OCI-LY3 (cell line): ENCODE results near the gene LAT.

ENCODE experiments used
- H2AFZ ChIP-seq: fragments of 200-600, 300-600 bp; shearing (Covaris generic); 2 replicates; pipeline ENCODE4 v1.6.0; 2014; ENCODE audit warnings: antibody characterized with exemption, low read depth, low read length
- H3K27ac ChIP-seq: fragments of 200-600, 300-600 bp; sonication (generic); 2 replicates; pipeline ENCODE4 v1.5.1; 2014; ENCODE audit warnings: mild to moderate bottlenecking, low read length, moderate library complexity, mixed read lengths
- H3K27me3 ChIP-seq: fragments of 200-600, 300-600 bp; sonication (generic); 2 replicates; pipeline ENCODE4 v1.6.1; 2014; ENCODE audit warnings: low read depth, low read length, mixed read lengths
- H3K36me3 ChIP-seq: fragments of 200-600, 300-600 bp; sonication (generic); replicated peaks from 2 replicates; pipeline ENCODE3; 2014; ENCODE audit warnings: low read depth, low read length, mixed read lengths
- H3K4me1 ChIP-seq: fragments of 300-600, 200-600 bp; sonication (generic); 2 replicates; pipeline ENCODE4 v1.6.1; 2014; ENCODE audit warnings: low read length, mixed read lengths
- H3K4me2 ChIP-seq: fragments of 200-600, 300-600 bp; sonication (generic); 2 replicates; pipeline ENCODE4 v1.6.1; 2014; ENCODE audit warnings: low read length, mixed read lengths
- H3K4me3 ChIP-seq: fragments of 300-600, 200-600 bp; sonication (generic); 2 replicates; pipeline ENCODE4 v1.5.1; 2014; ENCODE audit warnings: antibody characterized with exemption, mild to moderate bottlenecking, low read length, moderate library complexity
- H3K79me2 ChIP-seq: fragments of 300-600, 200-600 bp; shearing (Covaris generic); 2 replicates; pipeline ENCODE4 v1.6.1; 2014; ENCODE audit warnings: mild to moderate bottlenecking, low read length, mixed read lengths
- H3K9ac ChIP-seq: fragments of 300-600, 200-600 bp; shearing (Covaris generic); 2 replicates; pipeline ENCODE4 v1.6.0; 2014; ENCODE audit warnings: mild to moderate bottlenecking, low read length, moderate library complexity
- H3K9me3 ChIP-seq: fragments of 200-600, 300-600 bp; shearing (Covaris generic); 2 replicates; pipeline ENCODE4 v1.6.1; 2014; ENCODE audit warnings: low read length, mixed read lengths; ENCODE audit not compliant: insufficient read depth
- H4K20me1 ChIP-seq: fragments of 200-600, 300-600 bp; sonication (generic); 2 replicates; pipeline ENCODE4 v1.6.1; 2016; ENCODE audit warnings: low read length, mixed read lengths; ENCODE audit not compliant: insufficient read depth
- EZH2phosphoT487 ChIP-seq: fragments of 200-600 bp; shearing (Covaris generic); IDR thresholded peaks from 2 replicates; pipeline ENCODE4 v1.6.1; 2018; ENCODE audit warnings: antibody characterized with exemption, mixed run types, low read depth
- TF ChIP-seq, protein P1 (sequence below): fragments of 200-600, 300-600 bp; sonication (generic); IDR thresholded peaks from 2 replicates; pipeline ENCODE4 v1.5.1; 2014; ENCODE audit warnings: antibody characterized with exemption, low read length, low read depth

LAT gene

DNA sequence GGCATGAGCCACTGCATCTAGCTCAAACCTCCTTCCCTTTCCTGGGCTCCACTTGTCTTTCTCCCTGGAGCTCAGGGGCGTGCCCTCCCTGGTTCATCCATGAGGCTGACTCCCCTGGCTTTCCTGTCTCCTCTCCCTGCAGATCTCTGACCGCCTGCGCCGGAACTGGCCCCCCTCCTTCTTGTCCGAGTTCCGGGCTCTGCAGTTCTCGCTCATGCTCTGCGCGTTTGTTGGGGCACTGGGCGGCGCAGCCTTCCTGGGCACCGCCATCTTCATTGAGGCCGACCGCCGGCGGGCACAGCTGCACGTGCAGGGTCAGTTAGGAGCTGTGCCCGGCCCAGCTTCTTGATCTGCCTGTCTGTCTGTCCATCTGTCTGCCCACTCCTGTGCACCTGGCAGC is 1.2 kb upstream of the LAT start:
- Histone ChIP-seq H3K27ac (no peak overlapping the region), H3K4me3 (no peak overlapping the region)

DNA sequence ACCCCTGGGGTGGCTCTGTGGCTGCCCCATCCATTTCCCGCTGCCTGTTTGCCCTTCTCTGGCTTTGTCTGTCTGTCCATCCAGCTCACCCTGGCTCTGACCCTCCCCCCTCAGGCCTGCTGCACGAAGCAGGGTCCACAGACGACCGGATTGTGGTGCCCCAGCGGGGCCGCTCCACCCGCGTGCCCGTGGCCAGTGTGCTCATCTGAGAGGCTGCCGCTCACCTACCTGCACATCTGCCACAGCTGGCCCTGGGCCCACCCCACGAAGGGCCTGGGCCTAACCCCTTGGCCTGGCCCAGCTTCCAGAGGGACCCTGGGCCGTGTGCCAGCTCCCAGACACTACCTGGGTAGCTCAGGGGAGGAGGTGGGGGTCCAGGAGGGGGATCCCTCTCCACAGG is 761 bp upstream of the LAT start:
- H3K27me3 ChIP-seq, result no peaks in the 10 kb centered on the region
- TF ChIP-seq, protein P1, sequence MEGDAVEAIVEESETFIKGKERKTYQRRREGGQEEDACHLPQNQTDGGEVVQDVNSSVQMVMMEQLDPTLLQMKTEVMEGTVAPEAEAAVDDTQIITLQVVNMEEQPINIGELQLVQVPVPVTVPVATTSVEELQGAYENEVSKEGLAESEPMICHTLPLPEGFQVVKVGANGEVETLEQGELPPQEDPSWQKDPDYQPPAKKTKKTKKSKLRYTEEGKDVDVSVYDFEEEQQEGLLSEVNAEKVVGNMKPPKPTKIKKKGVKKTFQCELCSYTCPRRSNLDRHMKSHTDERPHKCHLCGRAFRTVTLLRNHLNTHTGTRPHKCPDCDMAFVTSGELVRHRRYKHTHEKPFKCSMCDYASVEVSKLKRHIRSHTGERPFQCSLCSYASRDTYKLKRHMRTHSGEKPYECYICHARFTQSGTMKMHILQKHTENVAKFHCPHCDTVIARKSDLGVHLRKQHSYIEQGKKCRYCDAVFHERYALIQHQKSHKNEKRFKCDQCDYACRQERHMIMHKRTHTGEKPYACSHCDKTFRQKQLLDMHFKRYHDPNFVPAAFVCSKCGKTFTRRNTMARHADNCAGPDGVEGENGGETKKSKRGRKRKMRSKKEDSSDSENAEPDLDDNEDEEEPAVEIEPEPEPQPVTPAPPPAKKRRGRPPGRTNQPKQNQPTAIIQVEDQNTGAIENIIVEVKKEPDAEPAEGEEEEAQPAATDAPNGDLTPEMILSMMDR, result no peak
- TF ChIP-seq EZH2phosphoT487, result no peak
- H3K9me3 ChIP-seq, result no peaks in the 10 kb centered on the region
- no peak overlapping the region for H2AFZ ChIP-seq
- H3K4me3 ChIP-seq, result no peak overlapping the region
- peaks cover 20% of the 10 kb centered on the region for H3K36me3 ChIP-seq
- no peak overlapping the region for H3K27ac ChIP-seq
- no peak overlapping the region for H3K9ac ChIP-seq
- no peaks in the 10 kb centered on the region for H3K4me1 ChIP-seq
- H3K4me2 ChIP-seq, result no peak overlapping the region
- no peaks in the 10 kb centered on the region for H4K20me1 ChIP-seq
- no peaks in the 10 kb centered on the region for H3K79me2 ChIP-seq

More for the DNA sequence above, 1.2 kb upstream of the LAT start:
- H2AFZ ChIP-seq, result no peak overlapping the region
- H3K79me2 ChIP-seq, result no peaks in the 10 kb centered on the region
- H3K27me3 ChIP-seq, result no peaks in the 10 kb centered on the region
- no peak overlapping the region for H3K4me2 ChIP-seq
- H4K20me1 ChIP-seq, result no peaks in the 10 kb centered on the region
- H3K9me3 ChIP-seq, result no peaks in the 10 kb centered on the region
- TF ChIP-seq, protein P1, result no peak
- no peak for TF ChIP-seq EZH2phosphoT487
- peaks cover 20% of the 10 kb centered on the region for H3K36me3 ChIP-seq
- no peak overlapping the region for H3K9ac ChIP-seq
- no peaks in the 10 kb centered on the region for H3K4me1 ChIP-seq

DNA sequence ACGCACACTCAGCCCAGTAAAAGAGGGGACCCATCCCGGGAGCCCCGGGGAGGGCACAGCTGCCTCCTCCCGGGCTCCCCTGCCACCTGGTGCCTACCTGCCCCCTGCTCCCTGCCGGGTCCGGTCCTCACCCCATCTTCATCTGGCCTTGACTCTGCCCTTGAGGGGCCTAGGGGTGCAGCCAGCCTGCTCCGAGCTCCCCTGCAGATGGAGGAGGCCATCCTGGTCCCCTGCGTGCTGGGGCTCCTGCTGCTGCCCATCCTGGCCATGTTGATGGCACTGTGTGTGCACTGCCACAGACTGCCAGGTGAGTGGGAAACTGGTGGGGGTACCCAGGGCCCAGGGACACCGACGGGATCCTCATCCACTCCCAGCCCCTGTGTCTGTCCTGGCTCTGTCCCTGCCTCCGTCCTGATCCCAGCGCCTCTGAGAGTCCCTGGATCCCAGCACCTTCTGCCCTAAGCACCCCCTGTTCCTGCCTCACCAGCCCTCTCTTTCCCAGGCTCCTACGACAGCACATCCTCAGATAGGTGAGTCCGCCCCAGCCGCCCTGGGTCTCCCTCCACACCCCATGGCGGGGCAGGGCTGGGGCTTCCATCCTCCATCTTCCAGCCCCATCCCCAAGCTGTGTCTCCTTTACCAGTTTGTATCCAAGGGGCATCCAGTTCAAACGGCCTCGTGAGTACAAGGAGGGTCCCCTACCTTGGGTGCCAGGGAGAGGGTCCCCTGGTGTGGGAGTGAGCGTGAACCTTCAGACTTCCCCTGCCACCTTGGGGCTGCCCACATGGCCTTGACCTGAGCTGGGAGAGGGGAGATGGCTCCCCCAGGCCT is 574 bp downstream of the LAT start:
- Histone ChIP-seq H3K79me2 (no peaks in the 10 kb centered on the region), H3K4me3 (no peak overlapping the region), H4K20me1 (no peaks in the 10 kb centered on the region), H3K4me1 (no peaks in the 10 kb centered on the region), H3K9ac (no peak overlapping the region), H3K4me2 (no peak overlapping the region), H3K9me3 (no peaks in the 10 kb centered on the region), H2AFZ (no peak overlapping the region), H3K36me3 (peaks cover 20% of the 10 kb centered on the region), H3K27me3 (no peaks in the 10 kb centered on the region), H3K27ac (no peak overlapping the region)
- TF ChIP-seq, protein P1, result no peak
- TF ChIP-seq EZH2phosphoT487, result no peak

DNA sequence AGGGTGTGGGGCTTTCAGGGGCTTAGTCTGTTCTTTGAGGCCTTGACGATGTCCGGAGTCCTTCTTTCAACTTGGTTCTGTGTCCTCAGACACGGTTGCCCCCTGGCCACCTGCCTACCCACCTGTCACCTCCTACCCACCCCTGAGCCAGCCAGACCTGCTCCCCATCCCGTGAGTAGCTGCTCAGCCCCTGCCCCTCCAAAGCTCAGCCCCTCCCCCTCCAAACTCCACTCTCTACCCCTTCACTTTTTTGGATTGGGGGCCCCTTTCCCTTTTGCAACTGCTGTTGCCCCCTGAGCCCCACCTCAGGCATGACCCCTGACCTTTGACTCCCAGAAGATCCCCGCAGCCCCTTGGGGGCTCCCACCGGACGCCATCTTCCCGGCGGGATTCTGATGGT is 1.2 kb downstream of the LAT start:
- Histone ChIP-seq H3K27ac (no peak overlapping the region), H3K4me1 (no peaks in the 10 kb centered on the region), H2AFZ (no peak overlapping the region), H3K79me2 (no peaks in the 10 kb centered on the region), H4K20me1 (no peaks in the 10 kb centered on the region), H3K27me3 (no peaks in the 10 kb centered on the region), H3K9ac (no peak overlapping the region), H3K36me3 (peaks cover 20% of the 10 kb centered on the region), H3K9me3 (no peaks in the 10 kb centered on the region), H3K4me2 (no peak overlapping the region), H3K4me3 (no peak overlapping the region)
- TF ChIP-seq EZH2phosphoT487, result no peak
- TF ChIP-seq, protein P1, result no peak
